ENCODE measurements around the gene CISD3.

- TF ChIP-seq CTCF (conservative IDR thresholded peaks at IDR 0.05; ENCODE audit: low read depth, low read length) (no peak), EZH2 (IDR thresholded peaks at IDR 0.05; ENCODE audit: borderline replicate concordance, low read depth, low read length, poor library complexity, severe bottlenecking) (no peak)
These were observed 2.5 kb downstream of the CISD3 start for GRCh38 chr17:38732376-38733281.

All from A673 (cell line).